Epidermal melanocyte (primary cell): Measurements from ENCODE around the gene CORIN.

ENCODE experiments used
- DNase-seq: peaks from one replicate; pipeline ENCODE4 v3.0.0; 2011; ENCODE audit warnings: low spot score; ENCODE audit not compliant: insufficient read length

The CORIN gene

DNA sequence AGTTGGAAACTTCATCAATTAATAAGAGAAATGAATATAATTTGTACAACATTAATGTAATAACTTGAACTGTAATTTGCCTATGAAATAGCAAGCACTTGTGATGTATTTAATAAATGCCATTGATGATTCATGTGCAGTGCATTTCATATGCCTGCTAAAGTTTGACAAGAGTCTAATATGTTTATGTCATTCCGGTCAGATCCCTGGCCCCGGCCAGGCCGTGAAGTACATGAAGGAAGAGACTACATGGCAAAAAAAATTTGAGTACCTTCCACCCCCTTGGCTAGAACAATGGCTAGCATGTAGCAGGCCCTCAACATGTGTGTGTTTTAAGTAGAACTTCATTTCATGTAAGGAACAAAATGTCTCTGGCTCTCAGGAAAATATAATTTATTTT lies 191.5 kb downstream of the CORIN start:
- DNase-seq: no peak

DNA sequence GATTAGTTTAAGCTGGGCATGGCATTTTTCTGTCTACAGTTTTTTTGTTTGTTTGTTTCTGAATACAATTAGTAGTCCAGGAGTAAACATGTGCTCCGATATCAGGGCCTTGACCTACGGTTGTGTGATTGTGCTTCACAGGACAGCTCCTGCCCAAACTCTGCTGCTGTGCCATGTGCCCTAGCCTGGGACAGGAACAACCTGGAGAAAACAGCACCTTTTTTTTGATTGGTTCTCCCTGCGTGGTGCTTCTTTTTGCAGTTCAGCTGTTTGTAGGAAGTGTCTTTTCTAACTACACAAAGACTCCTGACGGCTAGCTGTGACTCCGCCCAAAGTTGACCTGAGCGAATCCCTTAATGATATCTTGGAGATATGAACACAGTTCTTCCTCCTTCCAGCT lies 194.0 kb downstream of the CORIN start:
- no peak for DNase-seq

DNA sequence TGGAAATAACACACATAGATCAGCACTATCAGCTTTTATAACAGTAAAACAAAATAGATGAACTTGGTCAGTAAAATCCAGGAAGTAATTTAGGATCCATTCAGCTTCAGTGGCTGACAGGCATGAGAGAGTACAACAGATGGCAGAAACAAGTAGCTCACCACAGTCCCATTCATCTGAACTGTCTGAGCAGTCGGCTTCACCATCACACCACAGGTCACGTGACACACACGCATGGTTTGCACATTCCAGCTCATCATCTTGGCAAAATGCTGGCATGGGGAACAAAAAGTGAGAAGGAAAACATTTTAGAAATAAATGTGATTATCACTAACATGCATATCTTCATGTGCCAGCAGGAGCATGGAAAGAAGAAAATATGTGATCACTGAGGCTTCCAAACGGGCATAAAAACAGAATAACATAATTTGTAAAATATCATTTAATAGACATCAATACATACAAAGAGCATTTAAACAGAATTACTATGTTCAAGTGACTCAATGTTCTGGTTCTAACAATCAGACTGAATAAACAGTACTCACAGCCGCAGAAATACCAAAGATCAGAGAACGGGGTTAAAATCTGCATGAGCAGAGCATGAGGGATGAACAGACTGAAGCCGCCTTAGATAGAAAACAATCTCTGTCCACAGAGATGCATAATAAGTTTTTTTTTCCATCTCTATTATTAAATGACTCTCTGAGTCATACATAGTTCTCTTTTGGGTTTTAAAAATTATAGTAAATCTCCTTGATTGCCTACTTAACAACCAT lies 194.7 kb downstream of the CORIN start:
- DNase-seq: no peak

- DNase-seq: no peak
Observed at GRCh38 chr4:47642191-47642830, 195.6 kb downstream of the CORIN start.

- DNase-seq: no peak
Observed at GRCh38 chr4:47641755-47642154, 196.1 kb downstream of the CORIN start.

DNA sequence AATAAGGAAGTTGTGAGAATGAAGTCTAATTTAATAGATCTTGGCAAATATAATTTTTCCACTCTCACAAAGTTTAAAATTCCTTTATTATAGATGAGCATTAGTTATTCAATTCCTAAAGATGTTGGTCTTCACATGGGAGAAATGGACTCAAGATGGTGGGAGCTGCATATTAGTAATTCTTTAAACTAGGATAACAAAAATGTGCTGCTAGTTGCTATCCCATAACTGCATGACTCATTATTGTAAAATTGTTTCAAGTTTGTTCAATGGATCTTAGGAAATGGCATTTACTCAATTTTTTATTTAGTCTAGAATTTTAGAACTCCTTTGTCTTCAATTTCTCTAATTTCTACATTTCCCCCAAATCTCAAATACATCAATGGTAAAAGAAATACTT lies 197.0 kb downstream of the CORIN start:
- DNase-seq: no peak

- no peak for DNase-seq
Observed at GRCh38 chr4:47639531-47639930, 198.3 kb downstream of the CORIN start.

DNA sequence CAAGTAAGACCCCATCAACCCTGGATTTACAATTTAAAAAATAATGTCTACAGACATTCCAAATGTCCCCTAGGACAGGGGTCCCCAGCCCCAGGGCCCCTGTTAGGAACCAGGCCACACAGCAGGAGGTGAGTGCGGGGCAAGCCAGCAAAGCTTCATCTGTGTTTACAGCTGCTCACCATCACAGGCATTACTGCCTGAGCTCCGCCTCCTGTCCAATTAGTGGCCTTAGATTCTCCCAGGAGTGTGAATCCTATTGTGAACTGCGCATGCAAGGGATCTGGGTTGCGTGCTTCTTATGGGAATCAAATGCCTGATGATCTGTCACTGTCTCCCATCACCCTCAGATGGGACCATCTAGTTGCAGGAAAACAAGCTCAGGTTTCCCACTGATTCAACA lies 206.7 kb downstream of the CORIN start:
- no peak for DNase-seq

- DNase-seq: no peak
Observed at GRCh38 chr4:47624031-47624441, 213.8 kb downstream of the CORIN start.

DNA sequence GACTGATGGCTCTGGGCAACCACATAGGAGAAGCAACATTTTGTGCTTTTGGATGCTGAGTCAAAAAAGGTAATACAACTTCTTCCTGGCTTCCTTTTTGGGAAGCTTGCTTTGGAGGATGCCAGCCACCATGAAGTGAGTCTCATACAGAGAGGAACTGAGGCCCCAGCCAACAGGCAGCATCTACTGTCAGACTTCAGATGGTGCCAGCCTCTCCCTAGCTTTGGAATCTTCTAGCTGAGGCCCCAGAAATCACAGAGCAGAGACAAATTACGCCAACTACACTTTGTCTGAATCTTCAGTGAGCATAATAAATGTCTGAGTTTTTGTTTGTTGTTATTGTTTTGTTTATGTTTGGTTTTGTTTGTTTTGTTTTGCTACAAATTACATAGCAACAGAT lies 216.7 kb downstream of the CORIN start:
- DNase-seq: no peak

DNA sequence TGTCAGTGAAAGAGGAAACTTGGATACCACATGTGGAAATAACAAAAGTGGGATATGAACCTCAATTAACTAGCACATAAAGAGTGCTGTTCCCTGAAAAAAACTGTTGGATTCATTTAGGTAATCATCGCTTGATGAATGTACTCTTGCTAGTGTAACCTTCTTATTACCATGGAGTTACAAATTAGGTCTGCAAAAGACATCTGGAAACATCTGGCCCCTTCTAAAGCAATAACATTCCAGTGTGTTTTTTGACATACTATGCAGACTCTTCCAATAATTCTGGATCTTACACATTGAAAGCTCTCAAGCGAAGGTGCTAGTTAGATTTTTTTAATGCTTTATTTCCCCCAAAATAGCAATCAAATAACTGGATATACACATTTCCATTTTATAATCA lies 218.2 kb downstream of the CORIN start:
- no peak for DNase-seq

- DNase-seq: no peak
Observed at GRCh38 chr4:47617607-47618006, 220.3 kb downstream of the CORIN start.

DNA sequence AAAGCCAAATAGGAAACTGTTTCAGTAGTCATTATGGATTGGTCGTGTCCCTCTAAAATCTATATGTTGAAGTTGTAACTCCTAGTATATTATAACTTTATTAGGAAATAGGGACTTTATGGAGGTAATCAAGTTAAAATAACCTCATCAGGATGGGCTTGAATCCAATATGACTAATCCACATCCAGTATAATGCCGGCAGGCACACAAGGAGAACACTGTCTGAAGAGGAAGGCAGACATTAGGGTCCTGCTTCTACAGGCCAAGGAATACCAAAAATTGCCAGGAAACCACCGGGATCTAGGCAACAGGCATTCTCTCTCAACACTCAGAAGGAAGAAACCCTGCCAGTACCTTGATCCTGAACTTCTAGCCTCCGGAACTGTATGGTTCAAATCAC lies 222.5 kb downstream of the CORIN start:
- no peak for DNase-seq

DNA sequence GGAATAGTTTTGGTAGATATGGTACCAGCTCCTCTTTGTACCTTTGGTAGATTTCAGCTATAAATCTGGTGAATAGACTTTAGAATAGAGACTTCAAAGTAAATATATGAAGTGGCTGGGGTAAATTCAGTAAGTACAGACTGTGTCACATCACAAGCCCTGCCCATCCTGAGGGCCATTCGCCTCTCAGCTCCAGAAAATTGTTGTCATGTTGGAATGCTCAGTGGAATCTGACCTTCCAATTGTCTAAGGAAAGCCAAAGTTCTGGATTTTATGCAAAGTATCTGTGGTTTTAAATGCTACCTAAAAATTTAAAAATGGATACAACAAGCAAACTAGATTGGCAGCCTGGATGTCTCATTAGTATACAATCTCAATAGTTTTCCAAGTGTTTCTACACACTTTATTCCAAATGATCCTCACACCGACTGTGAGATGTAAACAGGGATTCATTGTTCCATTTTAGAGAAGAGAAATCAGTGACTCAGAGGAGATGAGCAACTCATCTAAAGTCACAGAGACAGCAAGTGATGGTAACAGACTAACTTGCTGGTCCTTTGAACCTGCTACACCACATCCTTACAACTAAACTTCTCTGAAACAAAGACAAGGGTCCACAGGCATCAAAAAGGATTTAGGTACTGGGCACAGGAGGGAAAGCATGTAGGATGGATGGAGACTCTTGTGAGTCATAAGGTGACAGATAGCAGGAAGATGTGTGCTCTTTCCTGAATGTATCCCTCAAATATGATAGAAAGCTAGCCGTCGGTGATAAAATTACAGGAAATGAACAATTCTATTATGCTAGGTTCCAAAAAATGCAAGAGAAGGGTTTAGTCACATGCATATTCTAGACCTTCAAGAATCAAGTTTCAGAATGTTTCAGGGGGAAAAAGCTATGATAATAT lies 225.5 kb downstream of the CORIN start:
- DNase-seq: no peak

- no peak for DNase-seq
Observed at GRCh38 chr4:47606482-47606881, 231.4 kb downstream of the CORIN start.

GRCh38 chr4:47598896-47599295 lies 239.0 kb downstream of the CORIN start:
- no peak for DNase-seq

DNA sequence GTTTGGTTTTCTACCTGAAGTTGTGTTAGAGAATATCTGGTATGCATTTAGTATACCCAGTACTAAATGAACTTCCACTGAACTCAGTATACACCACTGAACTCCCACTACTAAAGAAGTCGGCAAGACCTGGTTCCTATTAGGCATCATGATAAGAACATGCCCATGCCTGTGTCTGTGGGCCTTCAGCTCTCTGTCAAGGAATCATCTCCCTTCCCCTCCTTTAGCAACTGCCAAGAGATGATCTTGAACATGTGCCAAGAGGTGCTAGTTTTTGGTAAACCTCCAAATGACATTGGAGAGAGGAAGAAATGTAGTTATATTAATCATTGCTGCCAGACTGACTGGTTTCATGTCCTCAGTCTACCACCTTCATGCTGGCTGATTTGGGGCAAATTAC lies 239.5 kb downstream of the CORIN start:
- DNase-seq: no peak

DNA sequence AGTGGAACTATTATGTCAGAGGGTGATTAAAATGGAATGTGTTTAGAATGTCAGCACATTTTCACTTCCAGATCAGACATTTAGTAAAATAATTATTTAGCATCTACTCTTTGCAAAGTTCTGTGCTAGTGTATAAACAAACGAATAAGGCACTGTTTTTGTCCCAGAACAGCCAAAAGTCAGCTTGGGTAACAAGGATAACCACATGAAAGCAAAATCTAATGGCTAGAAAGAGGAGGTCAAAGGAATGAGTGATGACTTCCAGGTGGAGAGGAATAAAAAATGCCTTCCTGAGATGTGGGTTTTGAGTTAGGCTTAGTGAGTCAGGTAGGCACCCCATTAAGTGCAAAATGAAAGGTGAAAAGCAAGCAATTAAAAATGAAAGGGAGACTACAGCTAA lies 240.2 kb downstream of the CORIN start:
- DNase-seq: no peak

GRCh38 chr4:47590325-47590724 lies 247.5 kb downstream of the CORIN start:
- DNase-seq: no peak

DNA sequence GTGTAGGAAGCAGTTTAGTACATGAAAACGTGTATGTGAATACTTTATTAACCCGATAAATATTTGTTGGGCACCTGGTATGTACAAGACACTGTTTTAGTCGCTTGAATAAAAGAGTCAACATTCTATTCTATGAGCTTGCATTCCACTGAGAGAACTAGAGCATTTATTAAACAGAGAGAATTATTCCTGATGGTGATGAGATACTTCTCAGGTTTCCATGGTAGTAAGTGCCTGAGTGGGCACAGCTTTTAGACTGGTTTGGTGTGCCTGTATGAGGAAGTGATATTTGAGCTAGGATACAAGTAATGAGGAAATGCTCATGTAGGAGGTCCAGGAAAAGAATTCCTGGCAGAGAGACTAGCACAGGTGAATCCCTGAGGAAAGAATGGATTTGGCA lies 258.6 kb downstream of the CORIN start:
- no peak for DNase-seq

DNA sequence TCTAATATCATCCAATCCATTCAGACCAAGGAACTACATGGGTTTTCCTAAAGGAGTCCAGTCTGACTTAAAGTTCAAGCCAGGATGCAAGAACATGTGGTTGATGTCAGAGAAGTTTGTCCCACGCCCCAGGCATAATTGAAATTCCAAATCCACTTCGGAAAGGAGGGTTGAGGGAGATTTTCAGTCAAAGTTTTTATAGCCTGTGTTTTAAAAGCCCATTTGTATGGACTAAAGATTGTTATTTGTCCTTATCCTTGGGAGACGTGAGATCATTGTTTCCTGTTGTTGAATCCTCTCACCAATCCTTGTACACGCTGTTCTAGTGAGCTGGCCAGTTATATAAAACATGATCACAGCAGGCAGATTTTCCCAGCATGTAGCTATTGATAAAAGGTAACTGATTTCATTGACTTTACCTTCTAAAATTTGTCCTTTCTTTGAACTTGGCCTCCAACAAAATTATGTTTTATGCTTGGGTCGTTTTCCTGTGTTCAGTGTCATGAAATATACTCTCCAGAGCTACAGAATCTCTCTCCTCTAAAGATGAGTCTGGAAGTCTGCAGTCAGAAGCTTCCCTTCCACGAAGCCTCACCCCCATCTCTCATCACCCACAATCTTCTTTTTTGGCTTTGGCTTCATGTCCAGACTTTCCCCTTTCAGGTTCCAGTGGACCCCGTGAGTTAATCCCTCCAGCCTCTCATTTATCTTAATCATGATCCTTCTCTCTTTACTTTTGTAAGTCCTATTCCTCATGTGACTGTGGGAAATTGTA lies 259.9 kb downstream of the CORIN start:
- DNase-seq: peak; percentile 23
